HG02973 (cell line): ENCODE results near the gene SLC25A20.
"Not testable (repeated sequence)": the region's sequence is repeated elsewhere in the genome, so short reads cannot be mapped to it uniquely, and the experiment has no call there.

ENCODE experiments used
- ATAC-seq: cut with Tn5 transposase; IDR thresholded peaks from one replicate; pipeline ENCODE4 v1.9.1; 2021; ENCODE audit warnings: moderate library complexity; ENCODE audit not compliant: unreplicated experiment

Gene SLC25A20

GRCh38 chr3:48847504-48848423 lies 50.9 kb downstream of the SLC25A20 start, which contains the start of gene PRKAR2A:
TSS of gene PRKAR2A (minus strand) at chr3:48847874. CDS start at chr3:48847596, 278 bp downstream.
- peak; percentile 86 for ATAC-seq

GRCh38 chr3:48847053-48847503 lies 51.6 kb downstream of the SLC25A20 start:
- peak; percentile 24 for ATAC-seq

GRCh38 chr3:48845170-48845569 lies 53.5 kb downstream of the SLC25A20 start:
- ATAC-seq = no peak

- ATAC-seq = no peak
These were observed 61.5 kb downstream of the SLC25A20 start for GRCh38 chr3:48837163-48837562.

- no peak for ATAC-seq
These were observed 62.9 kb downstream of the SLC25A20 start for GRCh38 chr3:48835650-48836366.

GRCh38 chr3:48832684-48833083 lies 66.0 kb downstream of the SLC25A20 start:
- ATAC-seq = no peak

GRCh38 chr3:48830715-48831114 lies 68.0 kb downstream of the SLC25A20 start:
- ATAC-seq = no peak

- not testable (repeated sequence) for ATAC-seq
These were observed 69.2 kb downstream of the SLC25A20 start for GRCh38 chr3:48829525-48829924.

GRCh38 chr3:48827874-48828273 lies 70.8 kb downstream of the SLC25A20 start:
- not testable (repeated sequence) for ATAC-seq

GRCh38 chr3:48826451-48826850 lies 72.2 kb downstream of the SLC25A20 start:
- no peak for ATAC-seq

GRCh38 chr3:48820612-48821324 lies 77.9 kb downstream of the SLC25A20 start:
- ATAC-seq = no peak

- no peak for ATAC-seq
These were observed 79.2 kb downstream of the SLC25A20 start for GRCh38 chr3:48819234-48820221.

- ATAC-seq = no peak
These were observed 87.2 kb downstream of the SLC25A20 start for GRCh38 chr3:48811524-48811923.
